ENCODE results near the gene ZDHHC8.

Gene ZDHHC8

GRCh38 chr22:20130731-20131596 lies 640 bp upstream of the ZDHHC8 start:
- DNase-seq: peak; percentile 55

DNA sequence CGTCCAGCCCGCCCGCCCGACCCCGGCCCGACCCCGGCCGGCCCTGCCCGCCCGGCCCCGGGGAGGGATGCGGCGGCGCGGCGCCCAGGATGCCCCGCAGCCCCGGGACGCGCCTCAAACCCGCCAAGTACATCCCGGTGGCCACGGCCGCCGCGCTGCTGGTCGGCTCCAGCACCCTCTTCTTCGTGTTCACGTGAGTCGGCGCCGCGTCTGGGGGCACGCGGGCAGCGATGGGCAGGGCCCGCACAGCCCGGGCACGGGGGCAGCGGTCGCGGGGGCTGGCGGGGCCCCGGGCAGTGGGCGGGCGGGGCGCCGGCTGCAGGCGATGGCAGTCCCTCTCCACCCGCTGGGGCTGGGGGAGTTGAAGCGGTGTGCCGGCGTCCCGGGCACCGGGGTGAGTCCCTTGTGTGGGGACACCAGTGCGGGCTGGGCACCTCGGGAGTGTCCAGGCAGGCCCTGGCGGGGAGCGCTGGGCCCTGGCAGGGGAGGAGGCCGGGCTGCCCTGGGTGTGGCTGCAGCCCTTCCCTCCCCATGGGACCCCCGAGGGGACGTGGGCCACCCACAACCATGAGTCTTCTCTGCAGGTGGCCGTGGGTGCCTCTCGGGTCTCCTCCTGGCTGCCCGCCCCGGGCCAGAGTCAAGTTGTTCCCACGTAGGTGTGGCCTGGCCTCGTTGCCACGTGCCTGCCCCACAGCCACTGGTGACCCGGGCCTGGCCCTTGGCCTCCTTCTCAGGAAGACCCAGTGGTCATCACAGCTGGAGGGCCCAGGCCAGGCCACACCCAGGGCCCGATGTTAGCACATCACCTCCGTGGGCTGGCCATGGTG lies 468 bp downstream of the ZDHHC8 start:
- no peak for DNase-seq

DNA sequence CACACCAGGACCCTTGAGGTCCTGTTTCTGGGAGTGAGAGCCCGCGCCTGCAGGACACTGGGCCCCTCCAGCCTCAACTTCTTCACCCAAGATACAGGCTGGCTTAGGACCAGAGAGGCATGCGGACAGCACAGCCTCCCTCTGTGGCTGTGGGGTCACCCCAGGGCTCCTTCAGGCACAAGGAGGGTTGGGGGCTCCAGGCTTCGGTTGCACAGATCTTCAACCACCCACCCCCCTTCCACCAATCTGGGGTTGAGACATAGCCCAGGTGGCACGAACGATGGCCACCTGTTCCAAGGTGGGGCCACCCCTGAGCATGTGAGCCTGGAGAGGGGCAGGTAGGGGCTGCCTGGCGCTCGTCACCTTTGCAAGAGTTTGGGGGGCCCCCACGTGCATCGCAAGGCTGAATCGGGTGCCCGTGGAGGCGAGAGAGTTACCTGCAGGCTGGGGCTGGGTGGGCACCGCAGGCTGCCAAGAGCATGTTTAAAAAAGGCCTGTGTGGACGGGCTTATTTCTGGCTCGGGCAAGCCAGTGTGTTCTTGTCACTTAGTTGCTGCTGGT lies 1.2 kb downstream of the ZDHHC8 start:
- DNase-seq: no peak

DNA sequence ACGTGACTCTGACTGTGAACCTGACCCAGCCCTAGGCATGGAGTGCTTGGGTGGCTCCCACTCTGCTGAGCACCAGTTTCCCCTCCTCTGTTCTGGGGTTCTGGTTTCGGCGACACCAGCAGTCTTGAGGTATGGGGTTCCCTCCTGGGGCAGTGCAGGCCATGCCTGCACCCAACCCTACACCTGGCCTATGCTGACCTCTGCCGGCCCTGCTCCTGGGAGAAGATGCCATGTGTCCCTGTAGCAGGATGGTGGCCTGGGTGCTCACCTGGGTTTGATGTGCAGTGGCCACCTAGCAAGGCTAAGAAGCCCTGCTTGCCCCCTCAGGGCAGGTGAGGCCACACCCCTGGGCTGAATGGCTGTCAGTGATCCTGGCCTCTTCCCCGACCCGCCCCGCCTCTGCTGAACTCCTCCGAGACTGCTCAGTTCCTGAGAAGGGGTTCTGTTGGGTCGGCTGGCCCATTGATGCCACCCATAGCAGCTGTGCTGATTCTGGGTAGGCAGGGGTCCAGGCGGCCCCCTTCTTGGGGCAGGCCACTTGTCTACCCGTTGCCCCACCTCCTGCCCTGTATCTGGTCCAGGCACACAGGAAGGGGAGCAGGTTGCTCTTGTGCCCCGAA lies 2.4 kb downstream of the ZDHHC8 start:
- DNase-seq: no peak

DNA sequence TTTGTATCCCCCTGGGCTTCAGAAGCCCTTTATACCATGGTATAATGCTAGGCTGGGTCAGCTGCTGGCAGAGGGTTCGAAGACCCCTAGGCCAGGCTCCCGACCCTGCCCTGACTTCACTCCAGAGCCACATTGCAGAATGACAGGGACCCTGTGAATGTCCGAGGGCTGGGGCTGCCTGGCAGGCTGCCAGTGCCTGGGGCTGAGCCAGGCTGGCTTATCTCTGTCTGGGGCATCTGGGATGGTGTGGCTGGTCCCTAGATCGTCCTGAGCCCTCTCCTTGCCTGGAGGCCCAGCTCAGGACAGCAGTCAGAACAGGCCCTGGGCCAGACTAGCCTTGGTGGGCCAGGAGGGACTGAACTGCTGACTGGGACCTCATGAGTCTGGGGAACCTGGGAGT lies 3.7 kb downstream of the ZDHHC8 start:
- DNase-seq: no peak

GRCh38 chr22:20135806-20136602 lies 4.4 kb downstream of the ZDHHC8 start:
- no peak for DNase-seq

DNA sequence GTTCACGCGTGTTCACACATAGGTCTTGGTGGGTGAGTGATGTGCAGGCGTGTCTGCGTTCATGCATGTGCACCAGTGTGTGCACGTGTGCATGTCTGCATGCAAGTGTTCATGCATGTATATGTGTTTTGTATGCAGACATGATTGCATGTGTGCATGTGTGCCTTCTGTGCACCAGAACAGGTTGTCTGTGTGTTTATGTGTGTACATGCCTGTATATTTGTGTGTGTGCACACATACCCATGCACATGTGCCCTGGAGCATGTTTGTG lies 4.9 kb downstream of the ZDHHC8 start:
- DNase-seq: no peak

- no peak for DNase-seq
These were observed 5.5 kb downstream of the ZDHHC8 start for GRCh38 chr22:20137113-20137512.

DNA sequence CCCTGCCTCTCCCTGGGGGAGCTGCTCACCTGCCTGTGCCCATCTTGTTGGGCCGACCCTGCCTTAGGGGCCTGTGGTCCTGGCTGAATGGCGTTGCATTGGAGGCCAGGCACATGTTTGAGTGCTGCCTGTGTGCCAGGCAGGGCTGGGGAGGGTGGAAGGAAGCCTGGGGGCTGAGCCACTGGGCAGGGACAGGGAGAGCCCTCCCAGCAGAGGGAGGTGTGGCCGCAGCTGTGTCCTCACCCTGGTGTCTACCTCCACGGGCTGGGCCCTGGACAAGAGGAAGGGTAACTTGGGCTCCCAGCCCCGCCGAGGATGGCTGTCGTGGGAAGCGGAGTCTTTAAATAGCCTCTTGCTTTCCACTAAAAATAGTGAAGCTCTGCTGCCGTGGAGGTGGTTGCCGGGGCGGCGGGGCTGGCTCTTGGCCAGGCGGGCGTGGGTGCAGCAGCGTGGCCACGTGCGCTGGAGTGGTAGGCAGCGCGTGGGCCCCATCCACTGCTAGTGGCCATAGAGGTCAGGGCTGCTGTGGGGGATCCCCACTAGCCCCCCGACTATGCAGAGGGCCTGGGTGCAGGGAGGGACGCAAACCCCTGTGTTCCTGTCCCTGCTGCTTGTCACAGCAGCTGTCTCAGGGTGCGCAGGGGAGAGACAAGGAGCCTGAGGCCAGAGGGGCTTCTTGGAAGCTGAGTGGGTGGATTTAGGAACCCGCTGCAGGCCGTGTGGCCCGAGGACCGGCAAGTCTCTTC lies 6.2 kb downstream of the ZDHHC8 start:
- no peak for DNase-seq

GRCh38 chr22:20138417-20138738 lies 6.8 kb downstream of the ZDHHC8 start:
- no peak for DNase-seq

- DNase-seq: no peak
These were observed 7.3 kb downstream of the ZDHHC8 start for GRCh38 chr22:20138868-20139267.

GRCh38 chr22:20139391-20140106 lies 7.9 kb downstream of the ZDHHC8 start:
- no peak for DNase-seq

DNA sequence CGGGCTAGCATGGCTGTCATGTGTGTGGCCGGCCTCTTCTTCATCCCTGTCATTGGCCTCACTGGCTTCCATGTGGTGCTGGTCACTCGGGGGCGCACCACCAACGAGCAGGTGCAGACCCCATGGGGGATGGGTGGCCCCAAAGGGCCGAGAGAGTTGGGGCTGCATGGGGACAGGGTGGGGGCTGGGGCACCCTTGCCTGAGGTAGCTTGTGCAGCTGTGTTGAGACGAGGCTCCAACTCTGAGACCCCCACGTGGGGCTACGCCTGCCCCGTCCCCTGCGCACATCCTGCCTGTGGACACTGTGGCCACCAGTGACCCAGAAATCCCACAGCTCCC lies 8.5 kb downstream of the ZDHHC8 start:
- DNase-seq: no peak

- DNase-seq: no peak
These were observed 8.9 kb downstream of the ZDHHC8 start for GRCh38 chr22:20140521-20140964.

DNA sequence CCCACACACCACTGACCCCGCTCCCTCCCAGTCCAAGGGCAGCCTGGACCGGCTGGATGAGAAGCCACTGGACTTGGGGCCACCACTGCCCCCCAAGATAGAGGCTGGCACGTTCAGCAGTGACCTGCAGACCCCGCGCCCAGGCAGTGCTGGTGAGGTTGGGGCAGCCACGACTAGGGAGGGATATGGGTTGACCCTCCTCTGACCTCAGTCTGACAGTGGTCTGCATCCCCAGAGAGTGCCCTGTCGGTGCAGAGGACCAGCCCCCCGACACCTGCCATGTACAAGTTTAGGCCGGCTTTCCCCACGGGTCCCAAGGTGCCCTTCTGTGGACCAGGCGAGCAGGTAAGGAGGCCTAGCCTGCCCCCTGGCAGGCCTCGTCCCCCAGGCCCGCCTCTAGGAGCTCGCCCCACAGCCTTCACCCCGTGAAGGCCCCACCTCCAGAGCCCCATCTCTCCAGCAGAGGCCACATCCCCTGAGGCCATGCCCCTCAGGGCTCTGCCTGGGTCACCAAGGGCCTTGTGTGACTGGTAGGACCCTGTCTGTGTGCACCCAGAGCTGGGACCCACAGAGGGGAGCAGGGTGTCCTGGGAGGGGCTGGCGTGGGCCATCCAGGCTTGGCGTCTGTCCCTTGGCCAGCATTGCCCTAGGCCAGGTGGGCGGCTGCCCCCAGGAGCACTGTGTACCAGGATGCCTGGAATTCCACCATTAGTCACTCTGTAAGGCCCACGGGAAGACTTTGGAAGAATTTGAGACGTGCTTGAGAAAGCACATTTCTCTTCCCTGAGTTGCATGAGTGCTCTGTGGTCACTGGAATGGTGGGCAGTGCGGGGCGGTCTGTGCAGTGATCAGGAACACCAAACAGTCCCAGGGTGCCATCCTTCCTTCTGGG lies 9.8 kb downstream of the ZDHHC8 start:
- no peak for DNase-seq

GRCh38 chr22:20142711-20143621 lies 11.4 kb downstream of the ZDHHC8 start:
- no peak for DNase-seq

DNA sequence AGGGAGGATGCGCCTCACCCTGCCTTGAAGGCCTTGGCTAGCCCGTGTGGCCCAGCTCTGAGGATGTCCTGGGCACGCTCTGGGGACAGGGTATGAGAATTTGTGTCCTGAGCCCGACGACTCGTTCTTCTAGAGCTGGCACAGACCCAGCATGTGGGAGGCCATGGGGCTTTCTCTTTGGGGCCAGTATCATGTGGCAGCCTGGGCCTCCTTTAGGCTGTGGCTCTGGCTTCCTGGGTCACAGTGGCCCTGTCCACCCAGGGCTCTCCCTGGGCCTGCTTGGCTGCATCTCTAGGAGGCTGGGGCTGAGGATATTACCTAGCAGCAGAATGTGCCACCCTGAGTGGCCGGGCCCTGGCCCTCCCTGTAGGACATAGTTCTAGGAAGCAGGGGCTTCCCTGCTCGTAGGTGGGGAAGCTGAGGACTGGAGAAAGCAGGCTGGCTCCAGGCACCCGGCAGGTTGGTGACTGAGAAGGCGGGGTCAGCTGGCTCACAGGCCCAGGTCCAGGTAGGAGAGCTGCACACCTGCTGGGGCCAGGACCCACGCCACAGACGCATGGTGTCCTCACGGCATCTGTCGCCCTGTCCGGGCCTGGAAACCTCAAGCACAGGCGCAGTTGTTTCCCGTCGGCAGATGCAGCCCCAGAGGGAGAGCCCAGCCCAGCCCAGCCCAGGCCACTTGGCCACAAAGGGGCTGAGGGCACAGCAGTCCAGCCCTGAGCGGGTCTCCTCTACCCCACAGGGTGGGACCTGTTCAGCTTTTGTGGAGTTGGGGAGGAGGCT lies 12.5 kb downstream of the ZDHHC8 start:
- no peak for DNase-seq

DNA sequence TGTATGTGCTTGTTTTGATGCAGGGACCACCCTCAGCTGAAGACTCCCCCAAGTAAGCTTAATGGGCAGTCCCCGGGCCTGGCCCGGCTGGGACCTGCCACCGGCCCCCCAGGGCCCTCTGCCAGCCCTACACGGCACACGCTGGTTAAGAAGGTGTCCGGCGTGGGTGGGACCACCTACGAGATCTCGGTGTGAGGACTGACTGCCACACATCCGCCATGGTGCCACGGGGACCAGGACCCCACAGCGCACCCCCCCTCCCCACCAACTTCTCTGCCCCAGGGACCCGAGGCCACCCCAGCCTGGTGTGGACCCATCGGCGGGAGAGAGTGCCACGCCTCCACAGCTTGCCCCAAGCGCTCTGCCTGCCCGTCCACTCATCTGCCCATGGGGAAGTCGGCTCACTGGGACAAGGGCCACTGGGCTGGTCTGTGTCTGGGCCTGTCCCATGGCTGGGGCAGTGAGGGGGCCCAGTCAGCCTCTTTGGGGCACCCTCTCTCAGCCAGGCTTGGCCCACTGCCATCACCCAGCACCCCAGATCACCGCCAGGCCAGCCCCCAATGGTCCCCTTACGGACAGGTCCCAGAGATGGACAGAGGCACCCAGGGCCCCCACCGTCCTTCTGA lies 13.7 kb downstream of the ZDHHC8 start:
- no peak for DNase-seq

Data from NK-92 treated with Interleukin-12 subunit alpha and Interleukin-12 subunit beta, amount 100 ng/mL, for 24 hours (cell line).